ENCODE results near the gene DIAPH1.
"Not testable (repeated sequence)": the region's sequence is repeated elsewhere in the genome, so short reads cannot be mapped to it uniquely, and the experiment has no call there.

DIAPH1 gene

GRCh38 chr5:141609921-141610320 lies 8.9 kb downstream of the DIAPH1 start:
- not testable (repeated sequence) for DNase-seq (ENCODE audit: low read depth in 2 of 2)

DNA sequence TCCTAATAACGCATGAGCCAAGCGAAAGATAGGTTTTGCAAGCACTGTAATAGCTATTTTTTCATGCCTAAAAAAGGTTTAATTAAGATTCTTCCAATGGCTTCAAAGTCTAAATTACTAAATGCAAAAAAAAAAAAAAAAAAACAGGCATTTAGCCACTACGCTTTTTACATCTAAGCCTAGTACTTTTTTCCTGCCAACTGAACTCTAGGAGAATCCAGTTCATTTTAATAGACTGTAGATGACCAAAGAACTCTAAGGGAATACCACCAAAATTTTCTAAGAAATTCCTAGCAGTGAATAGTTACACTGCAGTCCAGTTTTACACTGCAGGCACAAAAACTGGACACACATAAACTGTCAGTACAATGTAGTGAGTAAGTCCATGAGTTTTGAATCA lies 9.8 kb downstream of the DIAPH1 start:
- no peak for DNase-seq (ENCODE audit: low read depth in 2 of 2)

GRCh38 chr5:141608557-141608956 lies 10.2 kb downstream of the DIAPH1 start:
- no peak for DNase-seq (ENCODE audit: low read depth in 2 of 2)

- no peak for DNase-seq (ENCODE audit: low read depth in 2 of 2)
These were observed 10.8 kb downstream of the DIAPH1 start for GRCh38 chr5:141608046-141608445.

GRCh38 chr5:141605523-141606277 lies 13.1 kb downstream of the DIAPH1 start:
- DNase-seq (ENCODE audit: low read depth in 2 of 2), result no peak

DNA sequence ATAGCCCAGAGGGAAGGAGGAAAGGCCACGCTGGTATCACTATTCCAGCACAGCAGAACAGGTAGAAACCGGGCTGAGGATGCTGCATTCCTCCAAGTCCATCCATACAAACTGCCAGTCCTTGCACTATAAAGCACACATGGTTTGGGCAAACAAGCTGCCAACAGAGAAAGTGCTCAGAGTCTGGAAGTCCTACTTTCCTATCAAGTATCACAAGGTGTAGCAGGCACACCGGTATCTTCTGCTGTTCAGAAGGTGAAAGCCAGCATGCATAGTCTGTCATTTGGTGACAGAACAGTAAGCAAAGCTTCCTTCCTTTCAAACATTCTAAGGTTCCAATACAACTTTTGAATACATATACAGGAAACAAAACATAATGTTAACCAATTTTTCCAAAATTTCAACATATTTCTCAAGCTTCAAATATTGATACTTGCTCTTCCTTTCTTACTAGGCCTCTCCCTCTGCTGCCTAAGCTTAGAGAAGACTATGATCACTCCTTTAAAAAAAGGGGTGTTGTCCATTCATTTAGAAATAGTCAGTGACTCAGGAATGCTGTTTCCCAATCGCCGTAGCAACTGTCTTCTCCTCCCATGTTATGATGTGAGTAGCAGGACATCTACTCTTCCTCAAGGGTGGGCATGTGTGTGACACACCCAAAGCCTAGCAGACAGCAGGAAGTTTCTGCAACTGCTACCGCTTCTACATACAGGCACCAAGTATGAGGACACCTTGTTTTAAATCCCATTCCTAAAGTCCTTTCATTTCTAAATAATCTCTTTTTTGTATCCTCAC lies 14.7 kb downstream of the DIAPH1 start:
- DNase-seq (ENCODE audit: low read depth in 2 of 2), result peak; percentile 75 to 80

DNA sequence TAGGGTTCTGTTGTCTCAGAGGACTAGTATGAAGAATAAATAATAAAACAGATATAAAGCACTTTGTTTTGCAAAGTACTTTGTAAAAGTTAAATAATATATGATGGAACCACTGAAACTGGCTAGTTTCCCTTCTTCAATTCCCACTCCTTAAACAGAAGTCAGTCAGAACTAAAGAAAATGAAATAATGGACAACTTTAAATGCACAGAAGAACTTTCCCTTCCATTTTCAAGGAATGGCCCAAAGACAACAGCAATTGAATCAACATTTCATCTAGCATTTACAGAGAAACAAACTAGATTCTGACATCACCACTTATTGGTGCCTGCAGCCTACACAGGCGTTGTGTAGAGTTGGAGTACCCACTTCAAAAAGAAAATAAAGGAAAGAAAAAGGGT lies 16.2 kb downstream of the DIAPH1 start:
- no peak for DNase-seq (ENCODE audit: low read depth in 2 of 2)

- DNase-seq (ENCODE audit: low read depth in 2 of 2), result peak in 1 of 2 experiments; percentile 20
These were observed 20.1 kb downstream of the DIAPH1 start for GRCh38 chr5:141598391-141599345.

DNA sequence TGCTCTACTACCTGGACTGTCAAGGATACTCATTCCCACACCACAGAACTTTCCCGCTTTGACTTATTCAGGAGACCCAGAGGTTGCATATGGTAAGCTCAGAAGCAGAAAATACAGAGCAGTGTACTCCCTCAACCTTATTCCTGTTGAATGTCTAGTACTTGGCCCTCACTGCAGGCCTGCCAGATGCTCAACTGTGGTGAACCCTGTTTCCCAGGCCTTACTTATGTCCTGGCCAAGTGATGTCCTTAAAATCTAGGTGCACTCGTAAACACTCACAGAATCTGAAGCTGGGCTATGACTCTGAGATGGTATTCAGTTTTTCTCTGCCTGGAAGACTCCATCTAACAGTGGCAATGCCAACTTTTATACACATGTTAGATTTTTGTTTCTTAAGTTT lies 21.0 kb downstream of the DIAPH1 start:
- DNase-seq (ENCODE audit: low read depth in 2 of 2), result no peak

GRCh38 chr5:141597394-141597793 lies 21.4 kb downstream of the DIAPH1 start:
- no peak for DNase-seq (ENCODE audit: low read depth in 2 of 2)

DNA sequence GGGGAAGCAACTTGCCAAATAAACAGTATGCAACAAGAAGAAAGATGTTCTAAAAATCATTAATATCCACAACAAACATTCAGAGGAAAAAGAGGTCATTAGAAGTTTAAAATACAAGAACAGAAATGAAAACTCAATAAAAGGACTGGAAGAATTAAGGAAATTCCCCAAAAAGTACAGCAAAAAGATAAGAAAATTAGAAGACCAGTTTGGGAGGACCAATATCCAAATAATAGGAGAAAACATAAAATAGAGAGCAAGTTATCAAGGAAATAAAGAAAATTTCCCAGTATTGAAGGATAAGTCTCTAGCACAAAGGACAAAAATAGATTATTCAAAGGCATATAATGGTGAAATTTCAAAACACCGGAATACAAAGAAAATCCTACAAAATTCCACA lies 21.9 kb downstream of the DIAPH1 start:
- DNase-seq (ENCODE audit: low read depth in 2 of 2), result no peak

DNA sequence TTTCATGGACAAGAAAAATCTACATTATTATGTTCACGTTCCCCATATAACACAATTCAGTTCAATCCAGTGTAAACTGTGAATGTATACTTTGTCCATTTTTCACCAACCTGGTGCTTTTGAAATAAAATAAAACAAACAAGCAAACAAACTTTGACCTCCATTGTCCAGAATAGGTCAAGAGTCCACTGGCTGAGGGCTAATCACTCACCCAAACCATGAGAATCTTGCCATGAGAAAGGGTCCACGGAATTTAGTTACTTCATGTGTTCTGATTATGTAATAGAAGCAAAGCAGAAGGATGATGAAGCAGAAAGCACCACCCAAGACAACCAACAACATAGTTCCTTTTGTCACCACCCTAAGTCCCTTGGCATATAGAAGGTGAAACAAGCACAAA lies 28.7 kb downstream of the DIAPH1 start:
- DNase-seq (ENCODE audit: low read depth in 2 of 2), result no peak

DNA sequence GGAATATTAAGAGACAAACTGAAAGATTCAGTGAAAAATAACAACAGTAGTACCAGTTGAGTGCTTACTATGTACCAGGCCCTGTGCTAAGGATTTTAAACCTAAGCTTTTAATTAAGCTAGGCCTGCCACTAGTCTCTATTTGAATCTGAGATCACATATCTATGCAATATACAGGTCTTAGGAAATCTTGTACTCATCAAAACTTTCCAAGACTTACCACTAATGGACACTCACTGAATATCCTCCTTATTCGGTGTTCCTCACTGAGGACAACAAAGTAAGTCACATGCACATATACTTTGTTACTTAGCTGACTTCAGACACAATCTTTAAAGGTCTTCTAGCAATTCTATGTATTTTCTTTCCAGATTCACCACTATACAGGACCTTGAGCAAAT lies 32.6 kb downstream of the DIAPH1 start:
- no peak for DNase-seq (ENCODE audit: low read depth in 2 of 2)

DNA sequence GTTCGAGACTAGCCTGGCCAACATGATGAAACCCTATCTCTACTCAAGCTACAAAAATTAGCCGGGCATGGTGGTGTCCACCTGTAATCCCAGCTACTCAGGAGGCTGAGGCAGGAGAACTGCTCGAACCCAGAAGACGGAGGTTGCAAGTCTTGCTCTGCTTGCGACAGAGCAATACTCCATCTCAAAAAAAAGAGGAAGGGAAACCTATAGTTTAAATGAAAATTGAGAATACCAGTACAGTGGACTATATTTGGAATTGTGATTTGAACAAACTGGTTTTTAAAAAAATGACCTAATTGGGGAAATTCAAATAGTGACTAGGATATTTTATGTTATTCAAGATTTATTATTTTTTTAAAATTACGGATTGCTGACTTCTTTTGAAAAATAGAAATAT lies 33.2 kb downstream of the DIAPH1 start:
- DNase-seq (ENCODE audit: low read depth in 2 of 2), result no peak

DNA sequence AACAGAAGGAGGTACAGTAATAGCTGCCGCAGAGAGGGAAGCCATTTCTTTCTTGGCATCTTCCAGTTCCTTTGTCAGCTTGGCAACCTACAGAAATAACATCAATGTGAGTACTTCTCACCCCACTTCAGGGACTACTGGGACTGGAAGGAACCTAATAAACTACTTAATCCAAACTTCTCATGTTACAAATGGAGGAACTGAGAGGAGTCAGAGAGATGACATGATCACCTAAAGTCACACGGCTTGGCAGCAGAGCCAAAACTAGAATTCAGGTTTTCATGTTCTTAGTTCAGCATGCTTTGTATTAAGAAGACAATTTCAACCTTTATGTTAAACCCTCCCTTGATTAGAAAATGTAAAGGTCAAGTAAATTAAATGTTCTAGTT lies 44.7 kb downstream of the DIAPH1 start:
- DNase-seq (ENCODE audit: low read depth in 2 of 2), result no peak

DNA sequence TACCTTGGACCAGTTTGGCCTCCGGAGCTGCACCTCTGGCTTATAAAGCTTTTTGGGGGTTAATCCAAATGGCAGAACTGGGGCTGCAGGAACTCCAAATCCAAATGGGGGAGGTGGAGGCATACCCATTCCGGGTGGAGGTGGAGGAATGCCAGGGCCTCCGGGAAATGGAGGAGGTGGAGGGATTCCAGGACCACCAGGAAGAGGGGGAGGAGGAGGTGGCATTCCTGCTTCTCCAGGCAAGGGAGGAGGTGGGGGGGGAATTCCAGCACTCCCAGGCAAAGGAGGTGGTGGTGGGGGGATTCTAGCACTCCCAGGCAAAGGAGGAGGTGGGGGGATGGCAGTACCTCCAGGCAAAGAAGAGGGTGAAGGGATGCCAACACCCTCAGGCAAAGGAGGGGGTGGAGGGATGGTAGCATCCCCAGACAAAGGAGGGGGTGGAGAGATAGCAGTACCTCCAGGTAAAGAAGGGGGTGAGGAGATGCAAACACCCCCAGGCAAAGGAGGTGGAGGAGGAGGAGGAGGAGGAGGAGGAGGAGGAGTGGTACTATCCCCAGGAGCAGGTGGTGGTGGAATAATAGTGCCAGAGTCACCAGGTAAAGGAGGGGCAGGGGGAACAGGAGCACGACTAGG lies 45.2 kb downstream of the DIAPH1 start:
- no peak for DNase-seq (ENCODE audit: low read depth in 2 of 2)

DNA sequence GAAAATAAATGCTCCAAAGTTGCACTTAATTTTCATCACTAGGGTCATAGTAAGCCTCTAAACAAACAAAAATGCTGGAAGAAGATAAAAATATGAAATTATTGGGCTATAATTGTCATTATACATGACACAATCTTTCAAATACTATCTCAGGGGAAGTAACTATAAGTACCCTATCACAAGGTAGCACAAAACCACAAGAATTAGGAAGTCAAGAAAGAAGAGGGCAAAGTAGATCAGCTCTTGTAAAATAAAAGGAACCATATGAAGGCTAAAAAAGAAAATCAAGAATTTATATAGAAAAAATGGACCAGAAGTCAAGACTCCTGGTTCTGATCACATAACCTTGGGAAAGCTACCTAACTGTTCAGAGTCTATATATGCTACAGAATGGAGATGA lies 48.1 kb downstream of the DIAPH1 start:
- no peak for DNase-seq (ENCODE audit: low read depth in 2 of 2)

- DNase-seq (ENCODE audit: low read depth in 2 of 2), result no peak
These were observed 51.2 kb downstream of the DIAPH1 start for GRCh38 chr5:141567513-141568117.

DNA sequence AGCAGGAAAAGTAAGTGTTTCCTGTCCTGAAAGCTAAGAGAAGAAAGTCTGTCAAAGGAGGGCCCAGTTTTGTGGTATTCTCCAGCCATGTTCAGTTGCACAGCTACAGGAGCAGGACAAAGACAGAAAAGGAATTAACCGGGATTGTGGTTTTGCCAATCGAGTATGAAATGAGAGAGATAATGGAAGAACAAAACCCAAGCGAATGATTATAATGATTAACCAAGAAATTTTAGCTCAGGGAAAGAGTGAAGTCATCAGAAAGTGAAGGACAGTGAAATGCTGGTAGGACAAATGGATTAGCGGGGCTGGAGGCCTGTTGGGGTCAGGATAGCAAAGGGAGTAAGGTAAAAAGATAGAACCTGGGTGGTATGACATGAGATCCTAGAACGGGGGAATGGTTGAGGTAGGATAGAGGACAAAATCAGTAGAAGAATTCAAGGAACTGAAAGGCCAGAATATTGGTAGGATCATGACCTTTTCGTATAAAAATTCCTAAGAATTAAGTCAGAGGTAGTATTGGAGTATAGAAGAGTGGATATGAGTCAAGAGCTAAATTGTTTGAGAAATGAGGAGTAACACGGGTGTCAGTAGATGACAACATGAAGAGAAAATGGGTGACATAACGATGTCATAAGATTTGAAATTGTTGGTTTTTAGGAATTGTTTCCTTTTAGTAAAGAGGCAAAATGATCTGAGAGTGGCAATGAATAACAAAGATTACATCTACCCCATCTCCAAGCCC lies 52.8 kb downstream of the DIAPH1 start:
- DNase-seq (ENCODE audit: low read depth in 2 of 2), result no peak

GRCh38 chr5:141564216-141564692 lies 54.5 kb downstream of the DIAPH1 start:
- DNase-seq (ENCODE audit: low read depth in 2 of 2), result peak; percentile 91 to 92

Data from fibroblast of skin of left quadriceps (primary cell).